ENCODE data around the gene CFAP100. TPM values are rescaled to one million over a fixed set of nuclear protein-coding genes. Genes with fewer than 3 reads are reported as not detected.

The CFAP100 gene
- total and polyA plus RNA-seq, 9 of the 15 experiments (the other 6 are each of a cell fraction or from before 2014, with no cell fraction given), result not detected

DNA sequence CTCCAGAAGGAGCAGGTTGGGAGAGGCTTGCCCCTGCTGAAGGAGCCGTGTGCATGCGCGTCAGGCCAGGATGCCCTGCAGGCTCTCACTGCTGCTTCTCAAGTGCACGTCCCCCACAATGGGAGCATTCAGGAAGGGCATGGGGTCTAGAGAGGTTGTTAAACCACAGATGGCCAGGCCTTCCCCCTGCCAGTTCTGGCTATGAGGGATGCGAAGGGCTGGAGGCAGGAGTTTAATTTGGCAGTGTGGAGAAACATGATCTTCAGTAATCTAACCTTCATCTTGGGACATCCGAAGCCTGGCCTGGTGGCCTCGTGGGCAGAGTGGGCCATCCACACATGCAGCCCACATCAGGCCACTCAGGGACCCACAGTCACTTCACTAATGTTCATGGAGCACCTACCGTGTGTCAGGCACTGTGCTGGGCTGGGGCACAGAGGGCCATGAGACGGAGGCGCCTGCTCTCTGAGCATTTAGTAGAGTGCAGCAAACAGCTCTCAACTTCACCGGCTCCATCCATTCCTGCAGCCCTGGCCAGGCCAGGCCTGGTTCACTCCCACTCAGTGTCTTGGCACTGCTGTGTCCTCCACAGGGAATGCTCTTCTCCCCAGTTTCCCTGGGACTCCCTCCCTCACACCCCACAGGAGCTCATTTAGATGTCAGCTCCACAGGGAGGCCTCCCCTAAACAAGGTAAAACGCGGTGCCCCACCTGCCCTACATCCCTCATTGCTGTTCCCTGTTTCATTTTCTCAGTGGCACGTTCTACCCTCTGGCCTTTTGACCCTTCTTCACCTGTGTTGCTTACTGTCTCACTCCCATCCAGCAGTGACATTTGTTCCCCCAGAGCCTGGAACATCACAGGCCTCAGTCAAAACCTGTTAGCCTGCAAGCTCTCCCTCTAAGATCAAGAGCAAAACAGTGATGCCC lies 4.0 kb downstream of the CFAP100 start (continued):
- TF ChIP-seq, protein P1, sequence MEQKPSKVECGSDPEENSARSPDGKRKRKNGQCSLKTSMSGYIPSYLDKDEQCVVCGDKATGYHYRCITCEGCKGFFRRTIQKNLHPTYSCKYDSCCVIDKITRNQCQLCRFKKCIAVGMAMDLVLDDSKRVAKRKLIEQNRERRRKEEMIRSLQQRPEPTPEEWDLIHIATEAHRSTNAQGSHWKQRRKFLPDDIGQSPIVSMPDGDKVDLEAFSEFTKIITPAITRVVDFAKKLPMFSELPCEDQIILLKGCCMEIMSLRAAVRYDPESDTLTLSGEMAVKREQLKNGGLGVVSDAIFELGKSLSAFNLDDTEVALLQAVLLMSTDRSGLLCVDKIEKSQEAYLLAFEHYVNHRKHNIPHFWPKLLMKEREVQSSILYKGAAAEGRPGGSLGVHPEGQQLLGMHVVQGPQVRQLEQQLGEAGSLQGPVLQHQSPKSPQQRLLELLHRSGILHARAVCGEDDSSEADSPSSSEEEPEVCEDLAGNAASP (IDR thresholded peaks at IDR 0.05), result no peak

DNA sequence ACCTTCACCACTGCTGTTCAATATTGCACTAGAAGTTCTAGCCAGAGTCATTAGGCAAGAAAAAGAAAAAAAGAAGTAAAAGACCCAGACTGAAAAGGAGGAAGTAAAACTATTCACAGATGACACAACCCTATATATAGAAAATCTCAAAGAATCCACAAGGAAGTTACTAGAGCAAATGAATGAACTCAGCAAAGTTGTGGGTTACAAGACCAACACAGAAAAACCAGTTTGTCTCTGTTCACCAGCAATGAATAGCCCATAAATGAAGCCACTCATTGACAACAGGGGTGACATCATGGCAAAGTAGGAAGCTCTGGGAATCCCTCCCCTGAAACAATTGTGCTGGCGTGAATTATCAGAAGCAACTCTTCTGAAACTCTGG lies 4.6 kb downstream of the CFAP100 start:
- TF ChIP-seq ZNF696 (CRISPR knock-in tag; conservative IDR thresholded peaks at IDR 0.05) (no peak), TAF1 (IDR thresholded peaks at IDR 0.05; ENCODE audit: control insufficient read depth, extremely low read depth, insufficient read depth, low read length, severe bottlenecking) (no peak), EGR1 (conservative IDR thresholded peaks at IDR 0.05) (no peak), SIX5 (IDR thresholded peaks at IDR 0.05; ENCODE audit: borderline replicate concordance in 1 of 2, insufficient read depth in 1 of 2, low read depth in 1 of 2, low read length in 2 of 2) (no peak), SP2 (IDR thresholded peaks at IDR 0.05; ENCODE audit: extremely low read depth, low read depth, low read length, poor library complexity, severe bottlenecking) (no peak), ZNF217 (CRISPR knock-in tag; IDR thresholded peaks at IDR 0.05) (no peak), NR2F6 (CRISPR knock-in tag; IDR thresholded peaks at IDR 0.05) (no peak), ZNF785 (CRISPR knock-in tag; IDR thresholded peaks at IDR 0.05) (no peak), ZSCAN29 (IDR thresholded peaks at IDR 0.05) (no peak), CEBPG (CRISPR knock-in tag; IDR thresholded peaks at IDR 0.05) (no peak), CEBPG (tag; conservative IDR thresholded peaks at IDR 0.05 in 1 of 2, IDR thresholded peaks at IDR 0.05 in 1 of 2) (no peak), U2AF1 (optimal IDR thresholded peaks at IDR 0.05; ENCODE audit: low read depth, low read length) (no peak)
- no peak overlapping the region for H3K27ac ChIP-seq (ENCODE audit: extremely low read depth, low read depth, low read length)

More for the DNA sequence above, 4.6 kb downstream of the CFAP100 start:
- no peaks in the 10 kb centered on the region; a peak in 1 of 5 replicates for H3K4me1 ChIP-seq (replicated peaks in 1 of 2; ENCODE audit: control insufficient read depth in 2 of 2, insufficient read depth in 2 of 2, low read length in 2 of 2)
- intact Hi-C loops (cut with micrococcal nuclease), result no loop called here
- H3K27me3 ChIP-seq (ENCODE audit: control insufficient read depth in 2 of 2, insufficient read depth in 2 of 2, low read length in 2 of 2), result peaks cover 2 to 38% of the 10 kb centered on the region in 2 experiments; a peak in 3 of 5 replicates
- no peak for ATAC-seq
- FAIRE-seq, result no peak
- no peaks in the 10 kb centered on the region for H3K9me3 ChIP-seq (replicated peaks; ENCODE audit: control insufficient read depth, insufficient read depth, low read depth, low read length)
- no TSS peak for BruUV-seq (replicated peaks)
- WGBS (ENCODE audit: insufficient coverage, low coverage, missing lambda C conversion rate), result 0% methylated on average over 1 of the region's 1 CpG
- ChIA-PET POLR2A (no interaction called here), CTCF (ENCODE audit: low intra/inter-chr PET ratio) (no interaction called here)
- H3K79me2 ChIP-seq (ENCODE audit: control insufficient read depth, insufficient read depth, low read length), result no peaks in the 10 kb centered on the region
- H3K9ac ChIP-seq (ENCODE audit: insufficient read depth in 1 of 2, low read depth in 2 of 2, low read length in 2 of 2), result no peak overlapping the region
- no peaks in the 10 kb centered on the region for H4K20me1 ChIP-seq (replicated peaks; ENCODE audit: control insufficient read depth, insufficient read depth, low read length)
- H3K4me2 ChIP-seq (ENCODE audit: insufficient read depth, low read length), result no peak overlapping the region
- no peak overlapping the region for H3K4me3 ChIP-seq
- DNase-seq (ENCODE audit: extremely low read depth in 1 of 4, low spot score in 3 of 4), result no peak
- no peaks in the 10 kb centered on the region for H3K9me1 ChIP-seq (ENCODE audit: control insufficient read depth, insufficient read depth, low read length)
- in situ Hi-C loops (cut with MboI), result loop anchor here (25.0 kb wide), 1 partner anchor 262 kb away; no protein-coding TSS in a partner anchor
- H2AFZ ChIP-seq (ENCODE audit: low read depth, low read length), result no peak overlapping the region
- no peaks in the 10 kb centered on the region for H3K36me3 ChIP-seq (ENCODE audit: control insufficient read depth, insufficient read depth, low read length)

All from K562 (cell line).